ENCODE results near the gene CAPN9.
A peak's percentile ranks its signal among the peaks of the same experiment; 100 is the strongest.
"Not testable (repeated sequence)": the region's sequence is repeated elsewhere in the genome, so short reads cannot be mapped to it uniquely, and the experiment has no call there.

CAPN9 gene

DNA sequence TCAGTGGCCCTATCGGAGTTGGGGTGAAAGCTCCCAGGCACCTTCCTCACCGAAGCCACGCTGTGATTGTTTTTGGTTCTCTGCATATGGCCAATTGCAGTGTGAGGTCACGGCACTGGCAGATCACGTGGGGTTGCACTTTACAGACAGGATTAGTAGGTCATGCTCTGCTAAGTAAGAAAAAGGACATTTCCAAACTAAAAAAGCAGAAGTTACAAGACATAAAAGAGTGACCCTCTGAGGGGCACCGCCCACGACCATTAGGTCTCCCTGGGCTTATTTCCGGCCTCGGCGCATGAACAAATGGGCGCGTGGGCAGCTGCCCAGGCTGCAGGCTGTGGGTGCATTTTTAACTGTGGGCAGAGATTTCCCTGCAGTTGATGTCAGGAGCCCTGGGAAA lies 2.0 kb downstream of the CAPN9 start:
- peak; percentile 76 to 82 (median 79) for DNase-seq

- no peak for DNase-seq
These were observed 2.4 kb downstream of the CAPN9 start for GRCh38 chr1:230749635-230750034.

DNA sequence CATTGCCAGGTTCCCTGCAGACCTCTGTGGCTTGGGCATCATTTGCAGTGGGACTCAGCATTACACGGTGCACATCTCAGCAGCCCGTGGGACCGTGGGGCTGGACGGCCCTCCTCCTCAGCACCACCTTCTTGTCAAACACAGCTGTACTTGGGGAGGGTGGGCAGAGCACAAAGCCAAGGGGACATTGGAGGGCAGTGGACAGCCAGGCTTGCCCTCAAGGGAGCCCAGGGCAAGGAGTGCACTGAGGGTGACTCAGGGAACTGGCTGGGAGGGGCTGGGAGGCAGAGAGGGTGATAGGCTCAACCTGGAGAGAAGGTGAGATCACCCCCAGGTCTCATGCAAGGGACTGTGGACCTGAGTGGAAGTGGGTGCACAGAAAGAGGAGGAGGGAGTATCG lies 3.4 kb downstream of the CAPN9 start:
- DNase-seq: no peak

DNA sequence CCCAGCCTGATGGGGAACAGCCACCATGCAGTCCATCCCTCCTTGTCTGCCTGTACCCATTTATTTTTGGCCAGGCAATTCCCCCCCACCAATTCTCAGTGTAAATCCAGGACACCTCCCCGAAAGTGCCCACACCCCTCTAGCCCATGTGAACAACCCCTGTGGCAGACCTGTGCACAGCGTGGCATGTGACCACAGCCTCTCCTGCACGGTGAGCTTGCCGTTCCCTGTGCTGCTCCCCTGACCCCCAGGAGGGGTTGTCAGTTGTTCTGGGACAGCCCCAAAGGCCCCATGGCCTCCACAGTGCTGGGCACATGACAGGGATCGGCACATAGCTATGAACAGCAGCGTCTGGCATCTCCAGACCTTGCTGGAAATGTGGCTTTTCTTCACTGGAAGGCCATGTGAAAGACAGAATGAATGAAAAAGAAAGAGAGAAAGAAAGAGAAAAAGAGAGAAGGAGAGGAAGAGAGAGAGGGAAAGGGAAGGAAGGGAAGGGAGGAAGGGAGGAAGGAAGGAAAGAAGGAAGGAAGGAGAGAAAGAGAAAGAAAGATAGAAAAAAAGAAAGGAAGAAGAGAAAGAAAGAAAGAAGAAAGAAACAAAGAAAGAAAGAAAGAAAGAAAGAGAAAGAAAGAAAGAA lies 3.9 kb downstream of the CAPN9 start:
- no peak for DNase-seq

- no peak for DNase-seq
These were observed 5.2 kb downstream of the CAPN9 start for GRCh38 chr1:230752407-230752806.

DNA sequence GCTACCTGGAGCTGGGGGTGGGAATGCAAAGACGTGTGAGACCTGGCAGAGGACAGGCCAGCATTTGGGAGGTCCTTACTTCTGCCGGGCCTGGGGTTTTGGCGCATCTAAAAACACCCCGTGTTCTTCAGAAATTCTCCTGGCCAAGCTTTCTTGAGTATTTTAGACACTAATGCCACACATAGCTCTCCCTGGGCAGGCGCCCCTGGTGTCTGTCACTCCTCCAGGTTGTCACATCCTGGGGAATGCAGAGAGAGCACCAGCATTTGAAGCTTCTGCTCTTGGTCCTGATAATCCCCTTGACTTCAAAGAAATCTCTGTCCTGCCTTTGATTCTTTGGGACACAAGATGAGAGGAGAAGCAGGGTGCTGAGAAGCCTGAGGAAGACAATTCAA lies 6.0 kb downstream of the CAPN9 start:
- DNase-seq: no peak

- peak; percentile 25 to 81 (median 69) for DNase-seq
These were observed 6.5 kb downstream of the CAPN9 start for GRCh38 chr1:230753586-230754251.

- peak in 2 of 3 donors; percentile 26 to 36 for DNase-seq
These were observed 7.6 kb downstream of the CAPN9 start for GRCh38 chr1:230754796-230755195.

DNA sequence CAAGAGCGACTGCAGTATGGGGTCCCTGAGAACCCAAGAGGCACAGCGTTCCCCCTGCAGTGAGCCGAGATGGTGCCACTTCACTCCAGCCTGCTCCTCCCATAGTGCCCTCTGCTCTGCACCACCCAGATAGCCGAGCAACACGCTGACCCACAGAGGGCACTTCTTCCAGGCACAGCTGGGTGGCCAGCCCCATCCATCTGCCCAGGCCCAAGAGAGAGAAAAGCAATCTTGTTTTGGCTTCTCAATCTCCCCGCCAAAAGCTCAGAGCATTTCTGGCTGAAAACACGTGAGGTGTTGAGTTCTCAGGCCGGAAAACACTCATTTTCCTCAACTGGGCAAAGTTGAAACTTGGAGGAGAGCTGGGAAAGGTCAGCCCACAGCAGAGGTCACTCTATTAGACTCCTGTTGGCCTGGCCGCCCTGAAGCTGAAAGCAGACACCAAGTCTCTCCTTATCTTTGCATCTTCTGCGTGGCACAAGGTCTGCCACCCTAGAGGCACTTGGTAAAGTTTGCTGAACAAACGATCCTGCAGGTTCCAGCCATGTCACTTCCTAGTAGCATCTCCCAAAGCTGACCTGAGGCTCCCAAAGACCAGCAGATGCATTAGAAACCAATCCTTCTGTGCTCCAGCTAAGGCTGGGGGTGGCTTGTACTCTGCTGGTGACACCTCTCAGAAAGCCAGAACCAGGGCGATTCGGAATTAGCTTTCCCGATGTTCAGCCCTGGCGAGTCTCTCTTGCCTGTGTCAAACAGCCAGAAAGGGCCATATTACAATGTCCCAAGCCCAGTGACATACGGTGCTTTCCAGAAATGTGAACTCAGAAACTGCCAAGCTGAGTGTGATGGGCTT lies 10.9 kb downstream of the CAPN9 start:
- DNase-seq: no peak

DNA sequence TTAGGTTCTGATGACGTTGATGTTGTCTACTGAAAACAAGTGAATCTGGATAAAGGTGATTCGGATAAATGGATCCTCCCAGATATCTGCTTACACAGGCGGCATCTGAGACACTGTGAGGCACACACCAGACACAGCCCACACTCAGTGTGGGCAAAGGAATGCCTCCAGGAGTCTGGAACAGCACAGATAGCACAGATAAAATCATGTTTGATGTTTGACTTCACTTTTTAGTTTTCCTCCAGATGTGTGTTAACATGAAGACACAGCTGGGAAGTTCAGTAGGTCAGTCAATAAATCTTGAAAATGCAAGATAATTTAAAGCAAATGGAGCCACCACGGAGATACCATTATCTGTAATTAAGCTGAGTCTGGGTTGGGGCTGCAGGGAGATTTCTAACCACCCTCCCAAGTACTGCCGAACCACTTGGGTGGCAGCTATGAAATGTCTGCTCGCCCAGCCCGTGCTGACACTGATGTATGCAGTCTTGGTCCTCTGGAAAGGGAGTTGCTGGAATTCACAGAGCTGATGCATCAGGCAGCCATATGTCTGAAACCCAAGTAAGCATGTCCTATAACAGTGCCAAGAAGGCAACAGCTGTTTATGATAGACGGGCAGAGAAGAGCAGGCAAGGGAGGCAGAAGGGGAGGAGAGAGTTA lies 11.7 kb downstream of the CAPN9 start:
- DNase-seq: no peak

GRCh38 chr1:230759369-230760065 lies 12.3 kb downstream of the CAPN9 start:
- DNase-seq: no peak

DNA sequence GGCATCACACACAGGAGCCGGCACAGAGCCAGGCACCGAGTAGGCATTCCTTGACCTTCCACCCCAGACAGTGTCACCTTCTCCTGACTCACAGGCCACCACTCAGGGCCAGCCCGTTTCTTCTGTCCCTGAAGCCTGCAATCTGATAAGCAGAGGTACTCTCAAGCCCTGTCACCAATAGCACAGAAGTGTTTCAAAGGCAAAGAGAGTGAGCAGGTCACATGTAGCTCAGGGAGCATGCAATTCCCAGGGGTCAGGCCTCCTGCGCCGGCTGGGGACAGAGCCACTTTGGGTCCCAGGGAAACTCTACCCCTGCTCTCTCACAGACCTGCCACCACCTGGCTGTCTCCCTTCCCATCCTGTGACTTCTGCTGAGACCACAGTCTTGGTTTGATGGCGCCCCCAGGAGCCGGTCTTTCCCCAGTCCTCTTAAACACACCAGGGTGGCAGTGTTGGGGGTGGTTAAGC lies 13.2 kb downstream of the CAPN9 start:
- DNase-seq: no peak

DNA sequence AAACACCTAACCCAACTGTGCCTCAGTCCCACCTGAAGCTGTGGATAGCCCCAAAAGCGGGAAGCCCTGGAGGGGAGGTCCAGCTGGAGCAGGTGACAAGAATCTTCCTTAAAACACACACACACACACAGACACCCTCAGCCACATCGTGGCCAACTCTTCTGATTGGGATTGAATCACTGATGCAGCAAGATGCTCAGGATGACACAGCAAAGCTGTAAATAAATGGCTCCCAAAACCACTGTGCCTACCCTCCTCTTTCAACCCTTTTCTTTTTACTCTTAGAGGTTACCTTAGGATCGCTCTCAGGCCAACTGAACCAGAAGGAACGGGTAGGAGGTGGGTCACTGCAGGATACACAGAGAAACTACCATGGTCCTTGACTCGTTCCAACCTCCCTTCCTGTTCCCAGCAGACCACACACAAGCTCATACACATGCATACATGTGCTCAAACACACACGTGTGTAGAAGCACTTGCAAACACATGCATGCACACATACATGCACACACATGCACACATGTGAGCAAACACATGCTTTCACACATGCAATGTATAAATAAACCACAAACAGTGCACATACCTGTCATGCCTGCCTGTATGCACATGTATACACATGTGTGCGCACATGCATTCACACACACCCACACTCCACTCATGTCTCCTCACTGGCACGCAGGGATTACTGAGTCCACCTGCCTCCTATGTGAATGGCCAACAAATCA lies 14.4 kb downstream of the CAPN9 start:
- DNase-seq: no peak

GRCh38 chr1:230763927-230764591 lies 16.9 kb downstream of the CAPN9 start:
- DNase-seq: no peak

DNA sequence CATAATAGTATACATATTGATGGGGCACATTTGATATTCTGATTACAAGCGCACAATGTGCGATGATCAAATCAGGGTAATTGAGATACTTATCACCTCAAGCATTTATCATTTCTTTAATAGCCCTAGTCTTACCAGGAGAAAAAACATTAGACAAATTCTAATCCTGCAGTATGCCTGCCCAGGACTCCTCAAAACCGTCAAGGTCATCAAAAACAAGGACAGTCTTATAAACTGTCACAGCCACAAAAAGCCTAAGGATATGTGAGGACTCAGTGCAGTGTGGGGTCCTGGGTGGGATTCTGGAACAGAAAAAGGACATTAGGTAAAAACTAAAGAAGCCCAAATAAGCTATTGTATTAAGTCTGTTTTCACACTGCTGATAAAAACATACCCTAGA lies 19.1 kb downstream of the CAPN9 start:
- DNase-seq: no peak

DNA sequence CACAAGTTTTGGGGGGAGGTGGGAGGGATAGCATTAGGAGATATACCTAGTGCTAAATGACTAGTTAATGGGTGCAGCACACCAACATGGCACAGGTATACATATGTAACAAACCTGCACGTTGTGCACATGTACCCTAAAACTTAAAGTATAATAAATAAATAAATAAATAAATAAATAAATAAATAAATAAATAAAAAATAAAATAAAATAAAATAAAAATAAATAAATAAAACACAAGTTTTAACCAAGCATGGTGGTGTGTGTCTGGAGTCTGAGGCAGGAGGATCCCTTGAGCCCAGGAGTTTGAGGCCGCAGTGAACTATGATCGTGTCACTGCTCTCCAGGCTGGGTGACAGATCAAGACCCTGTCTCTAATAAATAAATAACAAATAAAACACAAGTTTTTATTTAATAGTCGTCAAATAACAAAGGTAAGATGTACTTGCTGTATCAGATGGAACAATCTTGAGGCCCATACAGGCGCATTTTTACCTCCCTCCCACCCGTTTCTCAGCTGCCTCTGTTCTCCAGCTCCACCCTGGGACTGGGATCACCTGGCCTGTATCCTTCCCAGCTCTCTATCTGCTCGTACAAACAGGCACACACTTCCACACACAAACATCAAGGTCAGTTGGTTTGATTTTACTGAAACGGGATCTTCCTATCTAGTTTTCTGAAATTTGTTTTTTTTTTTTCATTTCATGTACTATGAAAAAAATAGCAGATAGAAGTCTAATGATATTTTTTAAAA lies 20.8 kb downstream of the CAPN9 start:
- DNase-seq: not testable (repeated sequence)

DNA sequence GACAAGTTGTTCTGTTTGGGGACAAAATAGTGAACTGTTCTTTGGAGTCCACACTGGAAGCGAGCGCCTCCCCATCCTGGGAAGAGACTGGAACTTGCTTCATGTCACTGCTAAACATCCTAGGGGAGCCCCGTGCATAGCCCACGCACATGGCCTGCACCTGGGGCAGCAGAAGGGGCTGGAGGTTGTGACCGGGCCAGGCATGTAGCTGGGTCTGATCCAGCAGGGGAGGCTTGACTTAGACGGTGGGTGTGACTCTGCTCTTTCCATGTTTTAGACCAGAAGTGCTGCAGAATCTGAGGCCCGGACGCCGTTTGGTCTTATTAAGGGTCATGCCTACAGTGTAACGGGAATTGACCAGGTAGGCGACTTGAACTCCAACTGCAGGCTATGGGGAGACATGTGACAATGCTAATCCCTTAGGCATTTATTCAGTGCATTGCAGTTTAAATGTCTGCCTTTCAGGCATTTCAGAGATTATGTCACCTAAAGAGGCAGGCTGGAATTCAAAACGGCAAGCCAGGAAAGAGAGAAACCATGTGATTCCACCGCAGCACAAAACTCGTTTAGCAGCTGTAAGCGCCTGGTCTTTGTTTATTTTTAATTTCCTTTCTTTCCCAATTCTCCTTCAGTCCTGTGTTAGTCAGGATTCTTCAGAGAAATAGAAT lies 21.8 kb downstream of the CAPN9 start:
- no peak for DNase-seq

GRCh38 chr1:230770317-230770716 lies 23.1 kb downstream of the CAPN9 start:
- DNase-seq: no peak

- DNase-seq: no peak
These were observed 24.7 kb downstream of the CAPN9 start for GRCh38 chr1:230771773-230772354.

Data from suppressor macrophage treated with lipopolysaccharide for 1 hour (primary cell).